ENCODE results near the gene TRMT112. TPM values are rescaled to one million over a fixed set of nuclear protein-coding genes. Genes with fewer than 3 reads are reported as not detected.

The TRMT112 gene
- total RNA-seq, 1 donor from 2014 or later = 587 TPM

GRCh38 chr11:64267207-64267945 is 50.0 kb downstream of the TRMT112 start:
- Histone ChIP-seq H3K27me3 (ENCODE audit: control insufficient read depth, insufficient read depth, low read length) (no peaks in the 10 kb centered on the region), H3K36me3 (ENCODE audit: control insufficient read depth, insufficient read depth, low read length) (peaks cover 37% of the 10 kb centered on the region), H3K4me3 (ENCODE audit: low read depth, low read length) (no peak overlapping the region)
- no peak for TF ChIP-seq CTCF (IDR thresholded peaks at IDR 0.05; ENCODE audit: insufficient read depth, low read length, severe bottlenecking)
- no peak for FAIRE-seq
- no peak for DNase-seq (ENCODE audit: low read depth)

Other genes with a start within 250 kb of the TRMT112 start
- gene MACROD1, start 151.4 kb downstream of the TRMT112 start, total RNA-seq = 17.9 and 21.4 TPM in 2 replicates
- gene STIP1, start 131.4 kb downstream of the TRMT112 start, total RNA-seq = 102 and 103 TPM in 2 replicates
- 0.51 and 0.53 TPM in 2 replicates for gene FERMT3, start 110.8 kb downstream of the TRMT112 start, total RNA-seq
- gene TRPT1, start 91.4 kb downstream of the TRMT112 start, total RNA-seq = 17.9 and 24.5 TPM in 2 replicates
- gene NUDT22, start 91.3 kb downstream of the TRMT112 start, total RNA-seq = 57.9 and 75.0 TPM in 2 replicates
- gene DNAJC4, start 87.0 kb downstream of the TRMT112 start, total RNA-seq = 3.4 and 10.1 TPM in 2 replicates
- 6.7 and 12.4 TPM in 2 replicates for gene VEGFB, start 83.0 kb downstream of the TRMT112 start, total RNA-seq
- 45.0 and 91.1 TPM in 2 replicates for gene FKBP2, start 76.5 kb downstream of the TRMT112 start, total RNA-seq
- 392 and 481 TPM in 2 replicates for gene PPP1R14B, start 70.6 kb downstream of the TRMT112 start, total RNA-seq
- gene PLCB3, start 66.0 kb downstream of the TRMT112 start, total RNA-seq = 20.8 and 33.3 TPM in 2 replicates
- 63.4 and 74.2 TPM in 2 replicates for gene BAD, start 32.9 kb downstream of the TRMT112 start, total RNA-seq
- gene GPR137, start 31.7 kb downstream of the TRMT112 start, total RNA-seq = 2.9 and 5.6 TPM in 2 replicates
- under 0.01 TPM in 1 of 2 replicates, not detected in the other for gene KCNK4, start 26.3 kb downstream of the TRMT112 start, total RNA-seq
- gene CATSPERZ, start 17.2 kb downstream of the TRMT112 start, total RNA-seq = 0.26 TPM in 1 of 2 replicates, not detected in the other
- gene ESRRA, start 12.0 kb downstream of the TRMT112 start, total RNA-seq = 76.9 and 139 TPM in 2 replicates
- gene PRDX5, start 562 bp upstream of the TRMT112 start, total RNA-seq = 649 and 769 TPM in 2 replicates
- 2.9 TPM in 2 replicates for gene CCDC88B, start 22.6 kb upstream of the TRMT112 start, total RNA-seq
- gene RPS6KA4, start 41.6 kb upstream of the TRMT112 start, total RNA-seq = 39.7 and 59.5 TPM in 2 replicates
- gene SLC22A11, start 238.4 kb upstream of the TRMT112 start, total RNA-seq = not detected in 2 replicates

Data from bronchial epithelial cell (primary cell).